ENCODE data around the gene RGS17.

Gene RGS17

GRCh38 chr6:153047386-153047785 lies 83.7 kb downstream of the RGS17 start:
- Histone ChIP-seq H3K4me2 (ENCODE audit: insufficient read depth, low read length, poor library complexity, severe bottlenecking) (no peak overlapping the region), H3K9ac (ENCODE audit: low read depth, low read length, poor library complexity) (no peak overlapping the region), H3K14ac (ENCODE audit: low read length) (no peak overlapping the region), H3K36me3 (replicated peaks in 1 of 2; ENCODE audit: control insufficient read depth in 2 of 2, insufficient read depth in 2 of 2, low read length in 2 of 2) (peaks cover 0 to 8% of the 10 kb centered on the region in 2 donors), H2BK12ac (ENCODE audit: low read length) (no peak overlapping the region), H2BK5ac (ENCODE audit: low read length) (no peak overlapping the region), H2BK120ac (ENCODE audit: low read depth, low read length) (no peak overlapping the region), H2BK15ac (ENCODE audit: low read length) (no peak overlapping the region), H3K4ac (ENCODE audit: low read length) (no peak overlapping the region), H3K4me1 (ENCODE audit: control insufficient read depth in 2 of 2, insufficient read depth in 1 of 2, low read depth in 1 of 2, low read length in 2 of 2) (peaks cover 0 to 3% of the 10 kb centered on the region in 2 donors), H2AFZ (ENCODE audit: low read length) (no peak overlapping the region), H2AK5ac (ENCODE audit: low read depth, low read length) (no peak overlapping the region), H3K18ac (ENCODE audit: low read length) (no peak overlapping the region), H3K79me1 (ENCODE audit: low read depth, low read length) (no peaks in the 10 kb centered on the region), H3K27me3 (ENCODE audit: control insufficient read depth in 3 of 3, insufficient read depth in 3 of 3, low read depth in 1 of 3, low read length in 3 of 3) (no peaks in the 10 kb centered on the region), H3K9me3 (replicated peaks in 1 of 2; ENCODE audit: control insufficient read depth in 2 of 2, insufficient read depth in 1 of 2, low read depth in 1 of 2, low read length in 2 of 2) (peaks cover 0 to 2% of the 10 kb centered on the region in 2 donors), H3K27ac (replicated peaks; ENCODE audit: low read length) (no peak overlapping the region), H3K23ac (ENCODE audit: low read depth, low read length, poor library complexity) (no peak overlapping the region), H3K4me3 (ENCODE audit: low read length in 2 of 2) (no peak overlapping the region), H4K91ac (ENCODE audit: low read depth, low read length, poor library complexity) (no peak overlapping the region), H4K8ac (ENCODE audit: low read depth, low read length) (no peak overlapping the region)
- DNase-seq (ENCODE audit: low spot score): no peak
- no CpG with 5 or more reads among the region's 2 CpGs for WGBS, 2 donors (ENCODE audit: extremely low coverage in 2 of 2, insufficient read length in 2 of 2, insufficient replicate concordance in 1 of 2)

GRCh38 chr6:153045271-153045670 lies 85.8 kb downstream of the RGS17 start:
- H2BK5ac ChIP-seq (ENCODE audit: low read length): no peak overlapping the region
- no peak overlapping the region for H2BK120ac ChIP-seq (ENCODE audit: low read depth, low read length)
- peaks cover 0 to 3% of the 10 kb centered on the region in 2 donors for H3K4me1 ChIP-seq (ENCODE audit: control insufficient read depth in 2 of 2, insufficient read depth in 1 of 2, low read depth in 1 of 2, low read length in 2 of 2)
- no peak overlapping the region for H2AK5ac ChIP-seq (ENCODE audit: low read depth, low read length)
- no peak overlapping the region for H3K4me2 ChIP-seq (ENCODE audit: insufficient read depth, low read length, poor library complexity, severe bottlenecking)
- peaks cover 0 to 8% of the 10 kb centered on the region in 2 donors for H3K36me3 ChIP-seq (replicated peaks in 1 of 2; ENCODE audit: control insufficient read depth in 2 of 2, insufficient read depth in 2 of 2, low read length in 2 of 2)
- no peak overlapping the region for H4K8ac ChIP-seq (ENCODE audit: low read depth, low read length)
- no peak overlapping the region for H3K4me3 ChIP-seq (ENCODE audit: low read length in 2 of 2)
- H3K27ac ChIP-seq (replicated peaks; ENCODE audit: low read length): no peak overlapping the region
- no peaks in the 10 kb centered on the region for H3K27me3 ChIP-seq (ENCODE audit: control insufficient read depth in 3 of 3, insufficient read depth in 3 of 3, low read depth in 1 of 3, low read length in 3 of 3)
- no peak overlapping the region for H3K14ac ChIP-seq (ENCODE audit: low read length)
- H2BK15ac ChIP-seq (ENCODE audit: low read length): no peak overlapping the region
- H4K91ac ChIP-seq (ENCODE audit: low read depth, low read length, poor library complexity): no peak overlapping the region
- H2BK12ac ChIP-seq (ENCODE audit: low read length): no peak overlapping the region
- no peak for DNase-seq (ENCODE audit: low spot score)
- H3K9ac ChIP-seq (ENCODE audit: low read depth, low read length, poor library complexity): no peak overlapping the region
- no peak overlapping the region for H2AFZ ChIP-seq (ENCODE audit: low read length)
- H3K79me1 ChIP-seq (ENCODE audit: low read depth, low read length): no peaks in the 10 kb centered on the region
- H3K18ac ChIP-seq (ENCODE audit: low read length): no peak overlapping the region
- no peak overlapping the region for H3K23ac ChIP-seq (ENCODE audit: low read depth, low read length, poor library complexity)
- H3K9me3 ChIP-seq (replicated peaks in 1 of 2; ENCODE audit: control insufficient read depth in 2 of 2, insufficient read depth in 1 of 2, low read depth in 1 of 2, low read length in 2 of 2): no peaks in the 10 kb centered on the region
- H3K4ac ChIP-seq (ENCODE audit: low read length): no peak overlapping the region

GRCh38 chr6:153044295-153044694 lies 86.8 kb downstream of the RGS17 start:
- Histone ChIP-seq H3K4me3 (ENCODE audit: low read length in 2 of 2) (no peak overlapping the region), H3K9ac (ENCODE audit: low read depth, low read length, poor library complexity) (no peak overlapping the region), H3K18ac (ENCODE audit: low read length) (no peak overlapping the region), H3K4ac (ENCODE audit: low read length) (no peak overlapping the region), H3K23ac (ENCODE audit: low read depth, low read length, poor library complexity) (no peak overlapping the region), H2BK120ac (ENCODE audit: low read depth, low read length) (no peak overlapping the region), H4K91ac (ENCODE audit: low read depth, low read length, poor library complexity) (no peak overlapping the region), H2BK12ac (ENCODE audit: low read length) (no peak overlapping the region), H3K36me3 (replicated peaks in 1 of 2; ENCODE audit: control insufficient read depth in 2 of 2, insufficient read depth in 2 of 2, low read length in 2 of 2) (peaks cover 0 to 10% of the 10 kb centered on the region in 2 donors), H3K9me3 (replicated peaks in 1 of 2; ENCODE audit: control insufficient read depth in 2 of 2, insufficient read depth in 1 of 2, low read depth in 1 of 2, low read length in 2 of 2) (no peaks in the 10 kb centered on the region), H2AK5ac (ENCODE audit: low read depth, low read length) (no peak overlapping the region), H3K27me3 (ENCODE audit: control insufficient read depth in 3 of 3, insufficient read depth in 3 of 3, low read depth in 1 of 3, low read length in 3 of 3) (no peaks in the 10 kb centered on the region), H3K4me2 (ENCODE audit: insufficient read depth, low read length, poor library complexity, severe bottlenecking) (no peak overlapping the region), H2BK15ac (ENCODE audit: low read length) (no peak overlapping the region), H3K14ac (ENCODE audit: low read length) (no peak overlapping the region), H2AFZ (ENCODE audit: low read length) (no peak overlapping the region), H3K79me1 (ENCODE audit: low read depth, low read length) (no peaks in the 10 kb centered on the region), H3K4me1 (ENCODE audit: control insufficient read depth in 2 of 2, insufficient read depth in 1 of 2, low read depth in 1 of 2, low read length in 2 of 2) (peaks cover 0 to 3% of the 10 kb centered on the region in 2 donors), H2BK5ac (ENCODE audit: low read length) (no peak overlapping the region), H4K8ac (ENCODE audit: low read depth, low read length) (no peak overlapping the region), H3K27ac (replicated peaks; ENCODE audit: low read length) (no peak overlapping the region)
- DNase-seq (ENCODE audit: low spot score): no peak
- WGBS, 2 donors (ENCODE audit: extremely low coverage in 2 of 2, insufficient read length in 2 of 2, insufficient replicate concordance in 1 of 2): no CpG with 5 or more reads among the region's 4 CpGs

- no peak overlapping the region for H3K23ac ChIP-seq (ENCODE audit: low read depth, low read length, poor library complexity)
- no peaks in the 10 kb centered on the region for H3K9me3 ChIP-seq (replicated peaks in 1 of 2; ENCODE audit: control insufficient read depth in 2 of 2, insufficient read depth in 1 of 2, low read depth in 1 of 2, low read length in 2 of 2)
- peaks cover 0 to 3% of the 10 kb centered on the region in 2 donors for H3K4me1 ChIP-seq (ENCODE audit: control insufficient read depth in 2 of 2, insufficient read depth in 1 of 2, low read depth in 1 of 2, low read length in 2 of 2)
- H3K4ac ChIP-seq (ENCODE audit: low read length): no peak overlapping the region
- H2BK15ac ChIP-seq (ENCODE audit: low read length): no peak overlapping the region
- H3K4me3 ChIP-seq (ENCODE audit: low read length in 2 of 2): no peak overlapping the region
- H4K91ac ChIP-seq (ENCODE audit: low read depth, low read length, poor library complexity): no peak overlapping the region
- WGBS, 2 donors (ENCODE audit: extremely low coverage in 2 of 2, insufficient read length in 2 of 2, insufficient replicate concordance in 1 of 2): no CpG with 5 or more reads among the region's 3 CpGs
- H3K9ac ChIP-seq (ENCODE audit: low read depth, low read length, poor library complexity): no peak overlapping the region
- H3K79me1 ChIP-seq (ENCODE audit: low read depth, low read length): no peaks in the 10 kb centered on the region
- no peak overlapping the region for H2AK5ac ChIP-seq (ENCODE audit: low read depth, low read length)
- no peak overlapping the region for H2AFZ ChIP-seq (ENCODE audit: low read length)
- H3K36me3 ChIP-seq (replicated peaks in 1 of 2; ENCODE audit: control insufficient read depth in 2 of 2, insufficient read depth in 2 of 2, low read length in 2 of 2): peaks cover 0 to 10% of the 10 kb centered on the region in 2 donors
- no peak overlapping the region for H3K18ac ChIP-seq (ENCODE audit: low read length)
- H2BK5ac ChIP-seq (ENCODE audit: low read length): no peak overlapping the region
- H3K14ac ChIP-seq (ENCODE audit: low read length): no peak overlapping the region
- no peak overlapping the region for H3K4me2 ChIP-seq (ENCODE audit: insufficient read depth, low read length, poor library complexity, severe bottlenecking)
- no peak overlapping the region for H2BK120ac ChIP-seq (ENCODE audit: low read depth, low read length)
- no peak overlapping the region for H4K8ac ChIP-seq (ENCODE audit: low read depth, low read length)
- no peaks in the 10 kb centered on the region for H3K27me3 ChIP-seq (ENCODE audit: control insufficient read depth in 3 of 3, insufficient read depth in 3 of 3, low read depth in 1 of 3, low read length in 3 of 3)
- no peak overlapping the region for H3K27ac ChIP-seq (replicated peaks; ENCODE audit: low read length)
- H2BK12ac ChIP-seq (ENCODE audit: low read length): no peak overlapping the region
- no peak for DNase-seq (ENCODE audit: low spot score)
Measured at GRCh38 chr6:153043719-153044118, 87.4 kb downstream of the RGS17 start.

Measured in neuronal stem cell (in vitro differentiated cells).